GM19372 (cell line): ENCODE data around the gene AGTRAP.

Experiments
- ATAC-seq: cut with Tn5 transposase; IDR thresholded peaks from one replicate; pipeline ENCODE4 v1.9.1; 2021; ENCODE audit warnings: mild to moderate bottlenecking, low read depth, moderate library complexity; ENCODE audit not compliant: unreplicated experiment

Gene AGTRAP

DNA sequence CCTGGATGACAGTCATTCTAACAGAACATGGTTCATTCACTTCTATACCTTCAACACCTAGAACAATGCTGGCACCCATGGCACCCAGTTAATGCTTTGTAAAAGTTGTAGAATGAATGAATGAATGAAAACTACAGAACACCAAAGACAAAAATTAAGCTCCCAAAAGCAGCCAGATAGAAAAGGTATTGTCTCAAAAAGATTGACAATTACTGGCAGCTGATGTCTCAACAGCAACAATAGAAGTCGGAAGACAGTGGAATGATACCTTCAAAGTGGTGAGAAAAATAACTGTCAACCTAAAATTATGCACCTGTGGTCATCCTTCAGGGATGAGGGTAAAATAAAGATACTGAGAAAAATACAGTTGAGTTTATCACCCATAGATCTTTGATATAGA, 21.1 kb downstream of the AGTRAP start:
- ATAC-seq = no peak

DNA sequence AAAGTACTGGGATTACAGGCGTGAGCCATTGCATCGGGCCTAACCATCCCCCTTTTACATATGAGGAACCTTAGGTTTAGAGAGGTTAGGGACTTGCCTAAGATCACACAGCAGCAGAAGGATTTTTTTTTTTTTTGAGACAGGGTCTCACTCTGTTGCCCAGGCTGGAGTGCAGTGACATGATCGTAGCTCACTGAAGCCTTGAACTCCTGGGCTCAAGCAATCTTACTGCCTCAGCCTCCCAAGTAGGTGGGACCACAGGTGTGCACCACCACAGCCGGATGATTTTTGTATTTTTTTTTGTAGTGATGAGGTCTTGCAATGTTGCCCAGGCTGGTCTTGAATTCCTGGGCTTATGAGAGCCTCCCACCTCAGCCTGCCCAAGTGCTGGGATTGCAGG, 23.9 kb downstream of the AGTRAP start:
- no peak for ATAC-seq

DNA sequence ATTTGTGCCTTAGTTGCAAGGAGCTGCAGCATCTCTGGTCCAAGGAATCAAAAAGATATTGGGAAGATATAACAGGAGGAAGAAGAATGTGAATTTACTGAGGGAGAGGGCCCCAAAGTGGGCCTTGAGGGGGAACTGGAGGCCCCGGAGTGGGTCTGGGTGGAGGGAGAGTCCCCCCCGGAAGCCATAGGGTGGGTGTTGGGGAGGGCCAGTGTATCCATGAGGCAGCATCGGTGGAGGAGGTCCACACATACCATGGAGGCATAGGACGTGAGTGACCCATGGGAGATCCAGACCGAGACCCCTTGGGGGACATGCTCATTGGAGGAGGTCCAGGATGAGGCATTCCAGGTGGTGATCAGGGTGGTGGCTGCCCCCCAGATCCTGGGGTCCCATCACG, 25.3 kb downstream of the AGTRAP start:
- ATAC-seq = no peak

DNA sequence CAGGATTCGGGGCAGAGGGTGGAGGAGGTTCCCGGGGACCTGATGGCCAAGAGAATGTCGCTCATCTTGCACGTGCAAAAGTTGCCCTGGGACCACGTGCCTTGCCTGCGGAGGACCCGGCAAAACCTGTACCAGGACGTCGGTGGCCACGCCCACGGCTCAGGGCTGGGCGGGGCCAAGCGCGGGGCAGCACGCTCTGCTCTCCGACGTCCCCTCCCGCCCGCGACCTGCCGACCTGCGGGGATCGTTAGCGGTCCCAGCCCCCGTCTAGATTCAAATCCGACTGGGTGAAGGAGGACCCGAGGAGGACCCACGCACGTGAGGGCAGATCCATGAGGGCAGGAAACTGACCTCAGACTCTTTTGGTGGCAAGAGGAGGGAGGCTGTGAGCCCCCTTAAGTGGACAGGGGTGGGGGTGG, 26.1 kb downstream of the AGTRAP start, which contains the start of gene C1orf167:
C1orf167 (plus strand) TSS at position 206 of the 419 bp plus-strand sequence. CDS start 2,208 bp downstream, outside the sequence.
- no peak for ATAC-seq

DNA sequence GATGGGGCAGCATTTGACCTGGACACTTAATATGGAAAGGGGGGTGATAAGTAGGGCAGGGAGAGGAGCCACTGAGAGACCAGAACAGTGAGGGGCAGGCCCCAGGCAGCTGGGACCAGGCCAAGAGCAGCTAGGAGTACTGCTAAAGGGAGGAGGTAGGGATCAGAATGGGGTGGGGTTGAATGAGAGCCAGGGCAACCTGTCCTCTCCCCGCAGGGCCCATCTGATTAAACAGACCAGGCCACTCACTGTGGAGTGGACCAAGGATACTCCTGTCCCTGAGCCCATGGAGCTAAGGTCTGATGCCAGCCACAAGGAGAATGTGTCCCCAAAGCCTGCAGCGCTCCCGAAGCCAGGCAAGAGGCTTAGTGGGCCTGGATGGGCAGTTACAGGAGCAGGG, 28.2 kb downstream of the AGTRAP start:
- no peak for ATAC-seq

DNA sequence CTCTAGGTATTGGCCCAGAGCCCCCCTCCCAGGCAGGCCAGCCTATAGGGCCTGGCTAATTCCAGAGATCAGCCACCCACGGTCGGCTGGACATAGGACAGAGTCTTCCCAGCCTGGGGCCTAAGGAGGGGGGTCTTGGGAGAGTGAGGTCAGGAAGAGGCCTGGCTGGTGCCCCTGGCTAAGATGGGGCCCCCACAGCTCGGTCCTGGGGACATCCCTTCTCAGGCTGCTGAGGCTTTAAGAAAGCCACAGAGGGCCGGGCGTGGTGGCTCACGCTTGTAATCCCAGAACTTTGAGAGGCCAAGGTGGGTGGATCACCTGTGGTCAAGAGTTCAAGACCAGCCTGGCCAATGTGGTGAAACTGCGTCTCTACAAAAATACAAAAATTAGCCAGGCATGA, 28.6 kb downstream of the AGTRAP start:
- ATAC-seq = no peak

DNA sequence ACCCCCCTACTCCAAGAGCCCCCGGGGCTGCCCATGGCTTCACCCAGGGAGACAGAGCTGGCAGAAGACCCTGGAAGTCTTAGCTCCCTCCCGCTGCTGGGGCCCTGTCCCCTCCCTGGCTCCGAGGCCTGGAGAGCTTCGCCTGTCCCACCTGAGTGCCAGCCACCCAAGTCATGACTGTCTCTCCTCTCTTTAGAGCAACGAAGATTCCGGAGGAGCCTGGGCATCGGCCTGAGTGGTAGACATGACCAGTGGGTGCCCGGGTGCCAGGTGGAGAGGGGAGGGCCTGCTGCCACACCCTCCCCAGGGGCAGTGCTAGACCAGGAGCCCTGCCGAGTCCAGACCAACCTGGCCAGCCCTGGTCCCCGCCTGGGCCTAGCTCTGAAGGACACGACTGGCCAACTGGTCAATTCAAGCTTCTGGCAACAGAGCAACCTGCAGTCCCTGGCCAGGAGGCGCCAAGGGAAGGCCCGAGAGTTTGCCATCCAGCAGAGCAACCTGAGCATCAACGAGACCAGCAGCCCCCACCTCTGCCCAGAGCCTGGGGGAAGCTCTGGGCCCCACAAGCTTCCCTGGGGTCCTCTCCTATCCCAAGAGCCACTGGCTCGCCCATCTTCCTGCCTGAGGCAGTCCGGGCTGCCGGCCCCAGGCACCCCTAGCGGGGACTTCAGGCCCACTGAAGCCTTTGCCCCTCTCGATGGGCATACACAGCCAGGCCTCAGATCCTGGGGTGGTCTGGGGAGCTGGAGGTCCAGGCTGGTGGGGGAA, 29.9 kb downstream of the AGTRAP start:
- no peak for ATAC-seq

DNA sequence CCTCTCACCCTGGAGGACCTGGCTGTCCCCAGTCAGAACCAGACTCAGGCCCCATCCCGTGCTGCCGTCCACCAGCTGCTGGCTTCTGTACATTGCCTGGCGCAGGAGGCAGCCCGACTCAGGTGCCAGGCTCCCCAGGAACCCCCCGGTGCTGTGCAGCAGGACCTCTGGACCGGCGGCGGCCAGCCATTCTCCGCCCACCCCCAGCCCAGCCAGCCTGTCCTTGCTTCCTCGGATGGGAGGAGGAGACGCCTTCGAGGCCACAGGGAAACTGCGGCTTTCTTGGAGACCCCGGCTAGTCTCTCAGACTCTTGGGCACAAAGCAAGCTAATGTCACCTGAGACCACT, 30.5 kb downstream of the AGTRAP start:
- no peak for ATAC-seq

DNA sequence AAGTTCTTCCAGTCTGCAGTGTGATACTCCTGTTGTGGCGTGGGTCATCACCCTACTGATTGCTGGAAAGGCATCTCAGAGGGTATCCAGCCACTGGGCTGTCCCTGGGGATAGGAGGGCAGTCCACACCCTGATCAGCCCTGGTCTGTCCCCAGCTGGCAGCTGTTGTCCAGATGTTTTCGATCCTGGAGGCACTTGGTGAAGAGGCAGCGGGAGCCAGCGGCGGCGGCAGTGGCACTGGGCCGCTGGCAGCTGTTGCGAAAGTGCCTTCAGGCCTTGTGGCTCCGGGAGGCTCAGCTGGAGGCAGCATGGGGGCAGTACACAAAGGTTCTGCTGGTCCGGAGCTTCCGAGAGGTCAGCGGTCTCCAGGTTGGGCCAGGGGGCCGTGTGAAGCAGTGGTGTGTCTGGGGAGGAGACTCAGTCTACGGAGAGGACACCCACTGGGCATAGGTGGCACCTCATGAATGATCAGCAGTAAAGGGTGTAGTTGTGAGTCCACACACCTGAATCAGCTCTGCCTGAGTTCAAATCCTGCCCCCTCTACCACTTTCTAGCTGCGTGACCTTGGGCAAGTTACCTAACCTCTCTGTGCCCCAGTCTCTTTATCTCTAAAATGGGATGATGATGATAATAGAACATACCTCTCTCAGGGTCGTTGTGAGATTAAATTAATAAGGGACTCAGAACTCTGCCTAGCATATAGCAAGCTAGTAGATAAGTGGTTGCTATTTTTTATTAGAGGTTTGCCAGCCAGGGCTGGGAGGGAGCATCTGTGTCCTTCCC, 32.2 kb downstream of the AGTRAP start:
- ATAC-seq = no peak

DNA sequence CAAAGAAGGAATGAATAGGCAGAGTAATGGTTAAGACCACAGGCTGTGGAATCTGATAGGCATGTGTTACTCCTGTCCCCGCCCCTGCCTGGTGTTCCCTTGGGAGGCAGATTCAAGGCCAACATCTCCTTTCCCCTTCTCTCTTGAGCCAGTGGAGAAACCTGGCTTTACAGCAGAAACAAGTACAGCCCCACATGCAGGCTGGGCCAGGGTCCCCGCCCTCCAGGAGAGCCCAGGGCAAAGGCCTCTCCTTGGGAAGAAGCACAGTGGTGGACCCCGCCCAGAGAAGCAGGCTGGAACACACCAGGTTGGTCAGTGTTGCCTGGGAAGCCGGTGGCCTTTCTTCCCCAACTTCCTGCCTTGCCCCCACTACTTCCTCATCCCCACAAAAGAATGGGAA, 32.9 kb downstream of the AGTRAP start:
- ATAC-seq = no peak

DNA sequence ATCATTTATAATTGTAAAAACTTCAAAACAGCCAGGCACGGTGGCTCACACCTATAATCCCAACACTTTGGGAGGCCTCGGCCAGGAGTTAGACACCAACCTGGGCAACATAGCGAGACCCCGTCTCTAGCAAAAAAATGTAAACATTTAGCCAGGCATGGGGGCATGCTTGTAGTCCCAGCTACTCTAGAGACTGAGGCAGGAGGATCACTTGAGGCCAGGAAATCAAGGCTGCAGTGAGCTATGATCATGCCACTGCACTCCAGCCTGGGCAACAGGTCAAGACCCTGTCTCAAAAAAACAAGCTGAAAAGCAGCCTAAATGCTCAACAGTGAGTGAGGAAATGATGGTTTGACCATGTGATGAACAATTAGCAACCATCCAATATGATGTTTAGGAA, 33.3 kb downstream of the AGTRAP start:
- no peak for ATAC-seq

DNA sequence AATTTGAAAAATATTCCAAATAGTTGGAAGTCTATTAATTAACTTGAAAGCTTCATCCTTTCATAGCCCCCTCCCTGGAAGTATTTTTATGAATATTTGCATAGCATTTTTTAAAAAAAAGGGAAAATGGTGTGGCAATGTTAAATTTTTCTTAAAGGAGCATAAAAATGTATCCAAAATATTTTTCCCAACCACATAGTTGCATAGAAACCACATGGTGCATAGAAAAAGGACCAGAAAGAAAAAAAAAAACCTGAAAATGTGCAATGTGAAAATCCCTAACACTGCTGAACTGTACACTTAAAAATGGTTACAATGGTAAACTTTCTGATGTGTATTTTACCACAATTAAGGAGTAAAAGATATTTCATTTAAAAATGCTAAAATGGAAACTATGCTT, 34.1 kb downstream of the AGTRAP start:
- ATAC-seq = no peak

DNA sequence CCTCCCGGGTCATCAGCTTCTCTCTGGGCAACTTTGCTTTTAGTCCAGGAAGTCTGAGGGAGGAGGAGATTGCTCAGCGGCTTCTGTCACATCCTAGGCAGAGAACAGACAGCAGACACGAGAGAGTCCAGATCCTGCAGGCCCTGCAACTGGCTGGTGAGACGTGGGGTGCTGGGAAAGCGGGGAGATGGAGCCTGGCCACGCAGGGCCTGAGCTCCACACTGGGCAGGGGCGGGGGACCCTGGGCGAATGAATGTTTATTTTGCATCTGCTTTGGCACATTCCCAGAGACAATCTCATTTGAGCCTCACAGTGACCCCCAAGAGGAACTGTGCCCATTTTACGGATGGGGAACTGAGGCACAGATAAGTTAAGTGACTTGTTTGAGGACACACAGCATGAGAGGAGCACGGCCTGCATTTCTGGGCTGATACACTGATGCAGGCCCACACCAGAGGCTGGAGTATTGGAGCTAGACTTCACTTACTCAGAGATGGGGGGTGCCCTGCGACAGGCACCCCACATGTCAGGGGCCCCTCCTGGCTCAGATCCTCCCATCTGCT, 35.6 kb downstream of the AGTRAP start:
- no peak for ATAC-seq

DNA sequence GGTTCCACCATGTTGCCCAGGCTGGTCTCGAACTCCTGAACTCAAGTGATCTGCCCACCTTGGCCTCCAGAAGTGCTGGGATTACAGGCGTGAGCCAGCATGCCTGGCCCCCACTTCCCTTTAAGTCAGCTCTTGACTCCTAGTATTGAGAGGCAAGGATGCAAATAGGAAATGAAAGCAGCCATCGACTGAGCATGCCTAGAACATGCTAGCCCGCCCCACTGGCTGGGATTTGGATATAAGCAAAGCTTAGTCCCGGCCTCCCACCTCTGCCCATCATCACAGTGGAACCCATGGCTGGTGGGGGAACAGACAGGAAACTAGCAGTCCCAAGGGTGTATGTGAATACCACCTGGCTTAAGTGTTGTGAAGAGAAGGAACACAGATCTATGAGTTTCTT, 36.5 kb downstream of the AGTRAP start:
- no peak for ATAC-seq

DNA sequence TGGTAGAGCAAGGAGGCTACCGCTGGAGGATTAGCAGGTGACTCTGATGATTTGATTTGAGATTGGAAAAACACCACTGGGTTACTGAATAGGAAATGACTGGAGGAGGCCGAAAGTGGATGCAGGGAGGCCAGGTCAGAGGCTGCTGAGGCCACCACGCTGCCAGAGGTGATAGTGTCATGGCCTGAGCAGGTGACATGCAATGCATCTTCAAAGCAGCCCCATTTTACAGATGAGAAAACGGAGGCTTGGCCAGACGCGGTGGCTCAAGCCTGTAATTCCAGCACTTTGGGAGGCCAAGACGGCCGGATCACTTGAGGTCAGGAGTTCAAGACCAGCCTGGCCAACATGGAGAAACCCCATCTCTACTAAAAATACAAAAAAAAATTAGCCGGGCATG, 38.8 kb downstream of the AGTRAP start:
- ATAC-seq = no peak

DNA sequence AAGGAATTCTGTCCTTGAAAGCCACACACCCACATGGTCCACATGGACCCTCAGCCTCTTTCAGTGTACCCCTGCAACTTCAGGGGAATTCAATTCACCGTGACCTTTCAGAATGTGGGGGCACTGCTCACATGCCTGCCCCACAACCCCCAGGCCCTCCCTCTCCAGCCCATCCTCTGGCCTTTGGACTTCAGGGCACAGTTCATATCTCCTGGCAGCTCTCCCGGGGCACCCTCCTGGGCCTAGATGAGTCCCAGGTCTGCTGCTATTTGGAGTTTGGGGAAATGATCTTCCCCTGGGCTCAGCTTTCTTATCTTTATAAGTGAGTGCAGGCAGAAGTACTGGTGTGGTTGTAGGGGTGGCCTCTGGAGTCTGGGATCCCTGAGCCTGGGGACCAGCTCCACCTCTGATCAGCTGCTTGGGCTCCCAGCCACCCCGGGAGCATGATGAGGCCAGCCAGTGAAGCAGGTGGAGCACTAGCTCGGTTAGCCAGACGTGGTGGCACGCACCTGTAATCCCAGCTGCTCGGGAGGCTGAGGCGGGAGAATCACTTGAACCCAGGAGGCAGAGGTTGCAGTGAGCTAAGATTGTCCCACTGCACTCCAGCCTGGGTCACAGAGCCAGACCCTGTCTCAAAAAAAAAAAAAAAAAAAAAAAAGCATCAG, 41.9 kb downstream of the AGTRAP start:
- ATAC-seq = no peak

DNA sequence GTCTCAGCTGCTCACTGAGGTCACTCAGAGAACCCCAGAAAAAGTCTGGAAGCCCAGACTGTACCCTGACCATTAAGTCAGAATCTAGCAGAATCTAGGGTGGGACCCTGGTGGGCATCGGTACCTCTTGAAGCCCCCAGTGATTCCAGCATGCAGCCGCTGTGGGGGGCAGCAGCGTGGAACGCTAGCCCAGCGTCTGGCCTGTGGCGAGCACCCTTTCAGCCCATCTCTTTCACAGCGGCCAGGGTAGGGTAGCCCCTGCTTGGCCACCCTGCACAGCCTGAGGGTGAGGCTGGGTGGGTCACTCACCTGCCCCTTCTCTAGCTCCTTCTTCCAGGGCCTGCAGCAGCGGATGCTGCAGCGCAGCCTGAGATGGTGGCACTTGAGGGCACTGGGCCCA, 42.4 kb downstream of the AGTRAP start:
- ATAC-seq = no peak

DNA sequence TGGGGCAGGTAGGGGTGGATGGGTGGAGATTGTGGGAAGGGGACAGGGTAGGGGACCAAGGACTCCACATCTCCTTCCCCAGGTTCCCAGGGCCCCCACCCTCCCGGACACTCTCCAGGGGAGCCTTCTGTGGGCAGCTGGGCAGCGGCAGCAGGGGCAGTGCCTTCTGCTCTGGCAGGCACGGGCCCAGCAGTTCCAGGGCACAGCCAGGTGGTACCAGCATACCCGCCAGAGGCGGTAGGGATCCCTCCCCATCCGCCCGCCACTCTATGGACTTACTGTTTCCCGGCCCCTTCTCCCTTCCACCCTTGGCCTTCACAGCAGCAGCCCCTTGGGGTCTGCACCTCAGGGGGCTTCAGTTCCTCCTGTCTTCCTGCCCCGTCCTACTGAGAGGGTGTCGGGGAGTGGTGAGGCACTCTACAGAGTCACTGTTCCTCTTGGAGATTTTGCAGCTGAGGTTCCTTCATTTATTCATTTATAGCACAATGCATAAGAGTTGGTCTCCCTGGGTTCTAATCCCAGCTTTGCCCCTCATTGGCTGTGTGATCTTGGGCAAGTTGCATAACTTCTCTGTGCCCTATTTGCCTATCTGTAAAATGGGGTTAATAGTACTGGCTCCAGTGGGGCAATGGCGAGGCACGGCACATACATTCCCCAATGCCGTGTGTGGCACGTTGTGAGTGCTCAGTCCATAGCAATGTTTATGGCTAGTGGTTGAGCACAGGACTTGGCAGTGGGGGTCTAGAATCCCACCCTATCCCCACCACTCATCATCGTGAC, 43.1 kb downstream of the AGTRAP start:
- ATAC-seq = no peak

DNA sequence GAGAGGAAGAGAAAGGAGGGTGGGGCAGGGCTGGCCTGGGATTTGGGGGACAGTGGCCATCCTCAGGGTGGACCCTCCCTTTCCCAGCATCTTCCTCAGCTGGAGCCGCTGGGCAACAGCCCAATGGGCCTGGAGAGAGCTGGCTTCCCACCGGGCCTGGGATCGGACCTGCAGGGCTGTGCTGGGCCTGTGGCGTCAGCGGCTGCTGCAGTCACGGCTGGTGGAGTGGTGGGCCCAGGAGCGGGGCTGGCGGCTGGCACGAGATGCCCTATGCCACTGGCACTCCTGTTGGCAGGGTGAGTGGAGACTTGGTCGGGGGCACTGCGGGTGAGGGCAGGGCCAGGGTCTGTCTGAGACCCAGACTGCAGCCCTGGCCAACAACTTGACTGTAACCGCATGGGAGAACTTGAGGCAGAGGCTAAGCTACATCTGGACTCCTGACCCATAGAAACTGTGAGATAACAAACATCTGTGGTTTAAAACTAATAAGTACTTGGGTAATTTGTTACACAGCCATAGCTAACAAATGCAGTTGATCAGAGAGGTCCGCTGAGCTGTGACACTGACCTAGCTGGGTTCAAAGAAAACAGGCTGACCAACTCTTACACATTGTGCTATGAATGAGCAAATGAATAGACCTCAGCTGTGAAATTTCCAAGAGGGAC, 43.9 kb downstream of the AGTRAP start:
- ATAC-seq = no peak
